B cell (primary cell): ENCODE data around the gene SNX11. TPM values are rescaled to one million over a fixed set of nuclear protein-coding genes. Genes with fewer than 3 reads are reported as not detected.

ENCODE experiments used
- ATAC-seq: fragments of 200-7000 bp; cut with Tn5 transposase; one replicate; pipeline ENCODE4 v1.10.0; 2021; ENCODE audit warnings: low read depth, mild to moderate bottlenecking, moderate number of reproducible peaks, moderate library complexity
- CTCF ChIA-PET: fragments of 350-600 bp; sonication (Branson Sonifier 250); formaldehyde crosslinking; loops from one replicate; lab custom pipeline; 2021; ENCODE audit warnings: antibody characterized with exemption, inconsistent platforms; lab: Charles Lee
- POLR2A ChIA-PET: fragments of 350-600 bp; sonication (Branson Sonifier 250); formaldehyde crosslinking; loops from one replicate; lab custom pipeline; 2021; ENCODE audit warnings: antibody characterized with exemption; lab: Charles Lee
- DNase-seq: peaks from one replicate; pipeline ENCODE4 v3.0.0; 2013
- H2AFZ ChIP-seq: 2 replicates; pipeline ENCODE4 v1.6.1; 2012; ENCODE audit warnings: mild to moderate bottlenecking, low read depth, low read length; ENCODE audit not compliant: insufficient read depth, poor library complexity, severe bottlenecking
- H3K27ac ChIP-seq, 2 donors: 1 replicate in 1 of 2; 2 replicates in 1 of 2; pipeline ENCODE4 v1.5.1; 2012 to 2013; ENCODE audit warnings: low read length in 2 of 2, mild to moderate bottlenecking in 2 of 2, moderate library complexity in 1 of 2
- H3K27me3 ChIP-seq, 4 experiments: fragments of 200-600 bp in 1 of 4; sonication (generic) in 1 of 4; replicated peaks in 1 of 4; 1 replicate in 2 of 4; 2 replicates in 2 of 4; pipeline versions ENCODE4 v1.6.1 to v1.7.0; 2013 to 2016; ENCODE audit warnings: low read length in 3 of 4, mild to moderate bottlenecking in 2 of 4, mixed read lengths in 1 of 4, moderate library complexity in 1 of 4; ENCODE audit not compliant: insufficient read depth in 4 of 4, control insufficient read depth in 3 of 4; ENCODE audit errors: control extremely low read depth in 1 of 4
- H3K36me3 ChIP-seq, 2 experiments: replicated peaks in 1 of 2; 1 replicate in 1 of 2; 2 replicates in 1 of 2; pipeline versions ENCODE4 v1.6.1 to v1.7.1; 2013; ENCODE audit warnings: low read length in 1 of 2; ENCODE audit not compliant: insufficient read depth in 2 of 2, control insufficient read depth in 1 of 2; ENCODE audit errors: control extremely low read depth in 1 of 2, extremely low read depth in 1 of 2
- H3K4me1 ChIP-seq, 2 donors: fragments of 200-600 bp in 1 of 2; sonication (generic) in 1 of 2; 1 replicate in 1 of 2; 2 replicates in 1 of 2; pipeline versions ENCODE4 v1.5.1 to v1.6.1; 2013 to 2017; ENCODE audit warnings: low read length in 2 of 2; ENCODE audit not compliant: control insufficient read depth in 2 of 2, insufficient read depth in 2 of 2
- H3K4me2 ChIP-seq: replicated peaks from 2 replicates; pipeline ENCODE3; 2012; ENCODE audit warnings: mild to moderate bottlenecking, low read depth, low read length; ENCODE audit not compliant: poor library complexity, severe bottlenecking
- H3K4me3 ChIP-seq, 5 experiments: fragments of 200-600 bp in 1 of 5; sonication (generic) in 1 of 5; 1 replicate in 3 of 5; 2 replicates in 2 of 5; pipeline versions ENCODE4 v1.5.1 to v1.7.0; 2011 to 2016; ENCODE audit warnings: low read length in 4 of 5, mild to moderate bottlenecking in 4 of 5, low read depth in 2 of 5, control low read depth in 1 of 5, moderate library complexity in 1 of 5; ENCODE audit not compliant: insufficient read depth in 1 of 5; ENCODE audit errors: control extremely low read depth in 1 of 5, extremely low read depth in 1 of 5
- H3K79me2 ChIP-seq: fragments of 200-600 bp; sonication (generic); one replicate; pipeline ENCODE4 v1.6.0; 2016; ENCODE audit warnings: low read length; ENCODE audit not compliant: control insufficient read depth, insufficient read depth
- H3K9ac ChIP-seq: fragments of 200-600 bp; sonication (generic); 2 replicates; pipeline ENCODE4 v1.6.1; 2017; ENCODE audit warnings: mild to moderate bottlenecking, low read length, moderate library complexity
- H3K9me3 ChIP-seq, 3 donors: one replicate each; pipeline versions ENCODE4 v1.6.1 to v1.7.1; 2013; ENCODE audit warnings: low read length in 2 of 3; ENCODE audit not compliant: control insufficient read depth in 2 of 3, insufficient read depth in 1 of 3; ENCODE audit errors: control extremely low read depth in 1 of 3
- H4K20me1 ChIP-seq: 2 replicates; pipeline ENCODE4 v1.6.0; 2012; ENCODE audit warnings: mild to moderate bottlenecking, low read length; ENCODE audit not compliant: insufficient read depth, control insufficient read depth, poor library complexity, severe bottlenecking
- H3K27ac Mint-ChIP-seq: one replicate; pipeline ENCODE4 v1.8.0; 2021; ENCODE audit warnings: mixed read lengths
- H3K27me3 Mint-ChIP-seq: one replicate; pipeline ENCODE4 v1.8.0; 2021; ENCODE audit warnings: mixed read lengths
- H3K4me1 Mint-ChIP-seq: one replicate; pipeline ENCODE4 v1.8.0; 2021; ENCODE audit warnings: mixed read lengths
- H3K4me3 Mint-ChIP-seq: one replicate; pipeline ENCODE4 v1.8.0; 2021; ENCODE audit warnings: mixed read lengths
- H3K9me3 Mint-ChIP-seq: one replicate; pipeline ENCODE4 v1.8.0; 2022; ENCODE audit warnings: mixed read lengths; ENCODE audit not compliant: insufficient read depth
- EZH2 ChIP-seq: IDR thresholded peaks from 2 replicates; pipeline ENCODE4 v1.6.1; 2012; ENCODE audit warnings: borderline replicate concordance, low read depth, mild to moderate bottlenecking, moderate library complexity, low read length; ENCODE audit not compliant: insufficient read depth, poor library complexity, severe bottlenecking
- WGBS: methylation state at CpG from one replicate; pipeline ENCODE4 v1.1.5; 2013; ENCODE audit warnings: missing lambda C conversion rate; ENCODE audit not compliant: insufficient coverage; 5-methylcytosine and 5-hydroxymethylcytosine counted together
- intact Hi-C: fragments of 100-400 bp; cut with micrococcal nuclease; formaldehyde crosslinking; loops from one replicate; pipeline ENCODE4 v1.10.0; 2022
- polyA plus RNA-seq: library from polyadenylated mRNA; depleted of rRNA; stranded (reverse); fragments of >200 nt; gene quantifications from 2 replicates; pipeline ENCODE4 v1.2.3, GENCODE V29; 2012
- total RNA-seq, 2 donors: library from RNA; stranded (reverse); fragments of 120-200 nt in 1 of 2; gene quantifications; 1 replicate in 1 of 2; 2 replicates in 1 of 2; pipeline versions ENCODE4 v1.2.3 to v1.2.4, GENCODE V29; 2013 to 2022
- TF ChIP-seq, protein P1 (sequence below): fragments of 200-600 bp; IDR thresholded peaks from one replicate; pipeline ENCODE4 v1.8.0; 2022; ENCODE audit warnings: antibody characterized with exemption, mild to moderate bottlenecking

SNX11 gene
- total and polyA plus RNA-seq, 2 donors (not counting 1 experiment from before 2014, with no cell fraction given): 25.6 to 42.0 TPM

DNA sequence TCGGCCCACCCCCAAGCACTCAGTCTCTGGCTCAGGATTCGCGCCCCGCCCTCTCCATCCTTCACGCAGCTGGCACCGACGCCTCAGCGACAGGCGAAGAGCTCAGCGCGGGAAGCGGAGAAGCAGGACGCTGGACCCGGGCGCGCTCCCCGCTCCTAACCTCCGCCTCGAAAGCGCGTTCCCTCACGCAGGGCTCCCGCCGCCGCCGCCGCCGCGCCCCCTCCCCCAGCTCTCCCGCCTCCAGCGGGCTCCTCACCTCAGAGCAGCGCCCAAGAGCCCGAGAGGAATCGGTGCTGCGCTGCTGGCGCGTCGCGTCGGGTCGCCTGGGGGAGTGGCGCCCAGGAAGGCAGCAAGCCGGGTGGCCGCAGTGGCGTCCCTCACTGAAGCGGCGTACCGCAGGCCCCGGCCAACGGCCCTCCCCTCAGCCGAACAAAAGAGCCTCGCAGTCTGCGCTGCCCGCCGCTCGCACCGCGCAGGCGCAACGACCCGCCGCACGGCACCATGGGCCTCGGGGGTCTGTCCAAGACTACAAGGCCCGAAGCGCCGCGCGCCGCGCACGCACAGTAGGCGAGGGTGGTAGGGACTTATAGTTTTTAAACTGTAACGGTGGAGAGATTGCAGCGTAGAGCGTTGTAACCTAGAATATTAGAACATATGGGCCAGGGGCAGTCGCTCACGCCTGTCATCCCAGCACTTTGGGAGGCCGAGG lies 6.4 kb upstream of the SNX11 start, which contains the start of gene CBX1:
TSS of gene CBX1 (minus strand) at position 467 of the 709 bp plus-strand sequence. CDS start 24,474 bp downstream, outside the sequence.
- peak within 1 kb of the TSS; percentile 93 for H3K27ac Mint-ChIP-seq
- H3K4me3 ChIP-seq: peak within 1 kb of the TSS; percentile 68 to 85 (median 77)
- no peaks in the 10 kb centered on the region for H3K27me3 ChIP-seq
- H3K9ac ChIP-seq: peak within 1 kb of the TSS; percentile 74
- H3K4me1 Mint-ChIP-seq: peaks cover 41% of the 10 kb centered on the region
- H3K27me3 Mint-ChIP-seq: no peaks in the 10 kb centered on the region
- DNase-seq (peak; percentile 94), ATAC-seq (peak; percentile 94)
- no peak for TF ChIP-seq EZH2
- TF ChIP-seq, protein P1, sequence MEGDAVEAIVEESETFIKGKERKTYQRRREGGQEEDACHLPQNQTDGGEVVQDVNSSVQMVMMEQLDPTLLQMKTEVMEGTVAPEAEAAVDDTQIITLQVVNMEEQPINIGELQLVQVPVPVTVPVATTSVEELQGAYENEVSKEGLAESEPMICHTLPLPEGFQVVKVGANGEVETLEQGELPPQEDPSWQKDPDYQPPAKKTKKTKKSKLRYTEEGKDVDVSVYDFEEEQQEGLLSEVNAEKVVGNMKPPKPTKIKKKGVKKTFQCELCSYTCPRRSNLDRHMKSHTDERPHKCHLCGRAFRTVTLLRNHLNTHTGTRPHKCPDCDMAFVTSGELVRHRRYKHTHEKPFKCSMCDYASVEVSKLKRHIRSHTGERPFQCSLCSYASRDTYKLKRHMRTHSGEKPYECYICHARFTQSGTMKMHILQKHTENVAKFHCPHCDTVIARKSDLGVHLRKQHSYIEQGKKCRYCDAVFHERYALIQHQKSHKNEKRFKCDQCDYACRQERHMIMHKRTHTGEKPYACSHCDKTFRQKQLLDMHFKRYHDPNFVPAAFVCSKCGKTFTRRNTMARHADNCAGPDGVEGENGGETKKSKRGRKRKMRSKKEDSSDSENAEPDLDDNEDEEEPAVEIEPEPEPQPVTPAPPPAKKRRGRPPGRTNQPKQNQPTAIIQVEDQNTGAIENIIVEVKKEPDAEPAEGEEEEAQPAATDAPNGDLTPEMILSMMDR: no peak
- H3K4me2 ChIP-seq: peak within 1 kb of the TSS; percentile 84
- CTCF ChIA-PET: interaction anchor here (0.9 to 2.9 kb wide), 6 partner anchors 10 to 65 kb away, joined by 3 to 13 read pairs (median 5); partner anchors contain the start of gene NFE2L1
- intact Hi-C loops: loop anchor here (1.0 to 10.0 kb wide), 7 partner anchors 10 to 1094 kb away; partner anchors contain the start of genes NFE2L1 and UBE2Z
- WGBS: under 1% methylated on average over 79 of the region's 79 CpGs
- peak within 1 kb of the TSS; percentile 72 to 76 for H3K27ac ChIP-seq
- POLR2A ChIA-PET: interaction anchor here (2.2 kb wide), 1 partner anchor 10 kb away, joined by 8 read pairs; no protein-coding TSS in a partner anchor
- H3K9me3 Mint-ChIP-seq: no peaks in the 10 kb centered on the region
- H3K36me3 ChIP-seq: peaks cover 0 to 3% of the 10 kb centered on the region in 2 experiments
- peaks cover 18 to 28% of the 10 kb centered on the region in 2 donors for H3K4me1 ChIP-seq
- peak within 1 kb of the TSS; percentile 91 for H3K4me3 Mint-ChIP-seq
- H4K20me1 ChIP-seq: peaks cover 14% of the 10 kb centered on the region
- peak within 1 kb of the TSS; percentile 94 for H2AFZ ChIP-seq
- H3K79me2 ChIP-seq: peaks cover 50% of the 10 kb centered on the region
- H3K9me3 ChIP-seq: peaks cover 0 to 4% (median 4%) of the 10 kb centered on the region in 3 donors
